ENCODE data around the gene CTDSP2.

The CTDSP2 gene

GRCh38 chr12:57813111-57813970 lies 33.2 kb downstream of the CTDSP2 start:
- no peak for DNase-seq

- no peak for DNase-seq
Observed at GRCh38 chr12:57811028-57811755, 35.3 kb downstream of the CTDSP2 start.

DNA sequence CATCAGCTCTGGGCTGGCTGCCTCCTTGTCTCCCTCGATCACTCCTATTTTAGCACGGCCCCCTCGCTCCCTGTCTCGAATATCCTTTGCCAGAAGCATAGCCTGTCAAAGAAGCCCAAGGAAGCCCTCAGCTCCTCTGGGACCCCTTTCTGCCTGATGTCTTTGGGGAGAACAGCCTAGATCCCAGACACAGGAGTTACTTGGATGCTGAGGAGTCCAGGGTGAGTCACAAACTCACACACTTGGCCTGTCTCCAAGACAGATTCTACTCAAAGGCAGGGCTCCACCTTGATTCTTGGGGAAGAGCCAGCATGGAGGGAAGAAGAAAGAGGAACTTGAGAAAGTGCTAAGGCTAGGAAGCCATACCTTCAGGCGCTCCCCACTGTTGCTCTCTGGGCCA lies 36.1 kb downstream of the CTDSP2 start:
- peak; percentile 55 for DNase-seq

DNA sequence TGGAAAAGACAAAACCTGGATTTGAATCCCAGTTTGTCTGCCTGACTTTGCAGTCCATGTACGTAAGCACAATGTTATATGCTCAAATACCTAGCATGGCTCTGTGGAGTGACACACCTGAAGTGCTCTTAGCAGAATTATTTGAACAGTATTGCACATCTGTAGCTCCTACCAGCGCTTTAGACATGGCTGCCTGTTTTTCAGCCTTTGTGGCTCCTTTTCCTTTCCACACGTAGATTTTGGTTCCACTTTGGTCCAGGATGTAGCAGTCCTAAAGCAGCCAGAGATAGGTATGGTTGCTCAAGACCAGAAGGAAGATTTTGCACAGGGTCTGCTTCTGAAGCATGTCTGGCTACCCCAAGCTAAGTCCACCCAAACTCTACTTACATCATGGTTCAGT lies 37.1 kb downstream of the CTDSP2 start:
- DNase-seq: no peak

DNA sequence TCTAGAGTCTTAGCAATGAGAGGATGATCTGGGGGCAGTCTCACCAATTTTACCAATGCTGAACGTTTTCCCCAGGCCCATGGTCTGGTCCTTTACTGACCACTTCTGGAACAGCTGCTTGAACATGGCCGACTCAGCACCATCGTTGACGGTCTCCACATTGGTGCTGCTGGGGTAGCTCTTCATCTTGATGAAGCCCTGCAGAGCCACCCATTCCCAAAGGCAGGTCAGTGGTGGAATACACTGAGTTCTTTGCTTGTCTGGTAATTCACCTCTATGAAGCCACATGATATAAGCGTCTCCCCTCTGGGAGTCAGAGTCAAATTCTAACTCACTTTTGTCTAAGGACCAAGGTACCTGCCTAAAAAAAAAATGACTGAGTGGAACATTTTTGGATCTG lies 38.2 kb downstream of the CTDSP2 start:
- DNase-seq: no peak

GRCh38 chr12:57807285-57807684 lies 39.2 kb downstream of the CTDSP2 start:
- no peak for DNase-seq

GRCh38 chr12:57806677-57807076 lies 39.9 kb downstream of the CTDSP2 start:
- no peak for DNase-seq

- peak; percentile 61 for DNase-seq
Observed at GRCh38 chr12:57803319-57803893, 43.1 kb downstream of the CTDSP2 start.

- DNase-seq: no peak
Observed at GRCh38 chr12:57802607-57803006, 43.9 kb downstream of the CTDSP2 start.

DNA sequence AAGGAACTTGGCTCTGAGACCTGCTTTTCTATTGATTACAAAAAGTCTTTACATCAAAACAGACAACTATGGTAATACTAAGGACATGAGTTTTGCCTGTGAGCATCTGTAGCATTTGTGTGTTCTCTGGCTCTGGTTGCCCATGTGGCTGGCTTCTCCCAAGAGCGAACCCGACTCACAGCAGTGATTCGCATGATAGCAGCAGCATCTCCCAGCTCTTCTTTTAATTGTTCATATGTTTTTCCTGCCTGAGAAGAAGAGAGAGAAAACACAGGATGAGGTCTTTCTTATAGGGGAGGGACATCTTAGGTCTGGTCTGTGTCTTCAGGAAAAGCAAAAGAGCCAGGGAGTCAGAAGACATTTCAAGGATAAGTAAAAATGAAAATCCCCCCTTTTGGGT lies 45.6 kb downstream of the CTDSP2 start:
- DNase-seq: no peak

GRCh38 chr12:57797933-57798332 lies 48.6 kb downstream of the CTDSP2 start:
- no peak for DNase-seq

DNA sequence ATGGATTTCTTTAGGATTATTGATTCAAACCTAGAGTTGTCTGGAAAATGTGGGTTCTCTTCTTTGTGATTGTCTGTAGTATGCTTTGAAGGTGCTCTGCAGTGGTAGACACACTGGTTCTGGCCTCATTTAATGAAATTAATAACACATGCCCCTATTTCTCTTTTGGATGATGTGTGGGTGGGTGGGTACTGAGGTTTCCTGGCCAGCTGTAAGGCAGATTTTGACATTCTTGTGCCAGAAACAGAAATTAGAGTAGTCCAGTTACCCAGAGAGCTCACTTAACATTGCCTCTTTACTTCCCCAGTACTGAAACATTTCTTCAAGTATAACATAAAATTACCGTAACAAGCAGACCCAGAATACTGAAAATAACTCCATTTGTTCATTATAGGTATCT lies 49.5 kb downstream of the CTDSP2 start:
- DNase-seq: no peak

GRCh38 chr12:57795354-57795753 lies 51.2 kb downstream of the CTDSP2 start:
- DNase-seq: peak; percentile 52

GRCh38 chr12:57793920-57794319 lies 52.6 kb downstream of the CTDSP2 start:
- DNase-seq: peak; percentile 84

DNA sequence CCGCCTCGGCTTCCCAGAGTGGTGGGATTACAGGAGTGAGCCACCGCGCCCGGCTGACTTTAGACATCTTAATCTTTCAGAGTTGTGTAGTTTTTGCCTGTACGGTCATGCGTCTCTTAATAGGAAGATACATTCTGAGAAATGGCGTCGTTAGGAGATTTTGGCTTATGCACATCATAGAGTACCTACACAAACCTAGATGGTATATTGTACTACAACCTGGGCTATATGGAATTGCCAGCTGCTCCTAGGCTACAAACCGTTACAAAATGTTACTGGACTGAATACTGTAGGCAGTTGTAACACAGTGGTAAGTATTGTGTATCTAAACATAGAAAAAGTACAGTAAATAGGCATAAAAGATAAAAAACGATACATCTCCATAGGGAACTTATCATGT lies 62.7 kb downstream of the CTDSP2 start:
- DNase-seq: no peak

GRCh38 chr12:57783466-57783801 lies 63.1 kb downstream of the CTDSP2 start:
- DNase-seq: no peak

DNA sequence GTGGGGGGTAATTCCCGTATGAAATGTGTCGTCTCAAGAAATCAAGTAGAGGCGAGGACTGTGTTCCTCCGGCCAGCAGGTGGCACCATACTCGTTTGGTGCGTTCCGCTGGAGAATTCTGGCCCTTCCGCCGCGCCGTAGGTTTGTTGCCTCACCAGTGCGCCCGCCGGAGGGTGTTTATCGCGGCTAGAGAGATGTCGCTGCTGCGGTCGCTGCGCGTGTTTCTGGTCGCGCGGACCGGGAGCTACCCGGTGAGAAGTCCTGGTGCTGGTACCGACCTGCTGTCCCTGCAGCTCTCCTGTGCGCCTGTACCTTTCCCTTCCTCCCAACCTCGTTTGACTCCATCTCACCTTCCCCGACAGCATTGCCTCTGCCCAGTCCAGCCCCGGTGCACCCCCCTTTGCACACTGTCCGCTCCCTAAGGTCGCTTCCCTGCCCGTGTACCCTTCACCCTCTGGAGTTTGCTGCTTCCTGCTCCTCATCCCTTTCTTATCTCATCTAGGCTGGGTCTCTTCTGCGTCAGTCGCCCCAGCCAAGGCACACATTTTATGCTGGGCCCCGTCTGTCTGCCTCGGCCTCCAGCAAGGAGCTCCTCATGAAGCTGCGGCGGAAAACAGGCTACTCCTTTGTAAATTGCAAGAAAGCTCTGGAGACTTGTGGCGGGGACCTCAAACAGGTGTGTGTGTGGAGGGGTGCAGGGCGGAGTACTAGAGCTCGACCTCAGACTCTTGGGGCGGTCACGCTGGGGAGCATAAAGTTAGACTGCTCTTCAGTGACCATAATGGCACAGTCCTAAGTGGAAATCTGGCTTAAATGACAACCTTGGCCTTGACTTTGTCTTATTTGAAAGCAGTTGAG lies 63.7 kb downstream of the CTDSP2 start, which contains the start of gene TSFM:
Gene TSFM (plus strand): TSS at position 180 of the 858 bp plus-strand sequence. CDS start 15 bp downstream, at position 195.
- DNase-seq: peak; percentile 92

DNA sequence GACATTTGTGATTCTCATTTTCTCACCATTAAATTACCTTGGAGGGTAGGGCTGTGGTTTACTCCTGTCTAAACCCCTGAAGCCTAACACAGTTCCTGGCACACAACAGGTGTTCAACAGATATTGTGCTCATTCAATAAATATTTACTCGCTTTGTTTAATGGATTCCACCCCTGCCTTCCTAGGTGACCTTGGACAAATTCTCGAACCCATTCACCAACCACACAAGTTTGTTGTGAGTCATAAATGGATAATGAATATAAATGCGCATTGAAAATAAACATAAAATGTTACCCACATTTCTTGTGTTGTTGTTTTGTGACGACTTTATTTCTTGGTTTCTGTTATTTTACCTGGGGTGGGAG lies 64.3 kb downstream of the CTDSP2 start:
- no peak for DNase-seq

- DNase-seq: no peak
Observed at GRCh38 chr12:57781801-57782200, 64.7 kb downstream of the CTDSP2 start.

GRCh38 chr12:57781244-57781643 lies 65.3 kb downstream of the CTDSP2 start:
- no peak for DNase-seq

- no peak for DNase-seq
Observed at GRCh38 chr12:57780284-57780897, 66.1 kb downstream of the CTDSP2 start.

- DNase-seq: peak; percentile 32
Observed at GRCh38 chr12:57779736-57780135, 66.8 kb downstream of the CTDSP2 start.

GRCh38 chr12:57777911-57778310 lies 68.6 kb downstream of the CTDSP2 start:
- DNase-seq: no peak

All from EL (cell line).